SK-N-SH (cell line): ENCODE measurements around the gene TM9SF2. TPM values are rescaled to one million over a fixed set of nuclear protein-coding genes. Genes with fewer than 3 reads are reported as not detected.

Experiments used
- CTCF ChIA-PET: fragments of 300-600, 350-600 bp; formaldehyde crosslinking; extraction: SDS; loops from one replicate; lab custom pipeline; 2021; lab: Yijun Ruan, JAX
- POLR2A ChIA-PET: fragments of 350-600 bp; sonication (Branson Sonifier 250); formaldehyde crosslinking; extraction: SDS; loops from one replicate; lab custom pipeline; 2020; ENCODE audit warnings: antibody characterized with exemption, inconsistent platforms; lab: Yijun Ruan, JAX
- DNase-seq: peaks from one replicate; pipeline ENCODE4 v3.0.0; 2012
- H2AFZ ChIP-seq: fragments of 200-600 bp; sonication (generic); 2 replicates; pipeline ENCODE4 v1.8.1; 2016; ENCODE audit warnings: antibody characterized with exemption, mild to moderate bottlenecking, low read depth
- H3F3A ChIP-seq: fragments of 200-600 bp; sonication (generic); replicated peaks from 2 replicates; pipeline ENCODE3; 2016; ENCODE audit warnings: antibody characterized with exemption, mild to moderate bottlenecking; ENCODE audit not compliant: insufficient read depth
- H3K27ac ChIP-seq, 2 experiments: fragments of 200-500 bp in 1 of 2; fragments of 200-600 bp in 1 of 2; sonication (Bioruptor generic) in 1 of 2; sonication (generic), shearing (Covaris generic) in 1 of 2; 2 replicates each; pipeline versions ENCODE4 v1.5.1 to v1.6.1; 2014 to 2016; ENCODE audit warnings: low read depth in 2 of 2, inconsistent platforms in 1 of 2, low read length in 1 of 2, mild to moderate bottlenecking in 1 of 2, mixed read lengths in 1 of 2
- H3K27me3 ChIP-seq: fragments of 200-600 bp; sonication (generic), shearing (Covaris generic); 2 replicates; pipeline ENCODE4 v1.6.1; 2016; ENCODE audit warnings: mixed run types; ENCODE audit not compliant: insufficient read depth
- H3K36me3 ChIP-seq, 2 experiments: fragments of 200-500 bp in 1 of 2; fragments of 200-600 bp in 1 of 2; sonication (Bioruptor generic) in 1 of 2; sonication (generic) in 1 of 2; replicated peaks in 1 of 2; 2 replicates each; pipeline versions ENCODE3 to v1.5.1; 2014 to 2016; ENCODE audit warnings: low read length in 1 of 2, mild to moderate bottlenecking in 1 of 2; ENCODE audit not compliant: insufficient read depth in 2 of 2, control insufficient read depth in 1 of 2
- H3K4me1 ChIP-seq, 2 experiments: fragments of 200-500 bp in 1 of 2; fragments of 200-600 bp in 1 of 2; sonication (Bioruptor generic) in 1 of 2; sonication (generic), shearing (Covaris generic) in 1 of 2; 2 replicates each; pipeline versions ENCODE4 v1.5.1 to v1.6.1; 2014 to 2016; ENCODE audit warnings: low read depth in 1 of 2, low read length in 1 of 2, mixed run types in 1 of 2; ENCODE audit not compliant: insufficient read depth in 2 of 2, control insufficient read depth in 1 of 2
- H3K4me2 ChIP-seq: fragments of 200-600 bp; sonication (generic), shearing (Covaris generic); 2 replicates; pipeline ENCODE4 v1.6.1; 2017; ENCODE audit warnings: mixed run types
- H3K4me3 ChIP-seq, 2 experiments: fragments of 200-500 bp in 1 of 2; fragments of 200-600 bp in 1 of 2; sonication (Bioruptor generic) in 1 of 2; sonication (generic), shearing (Covaris generic) in 1 of 2; 2 replicates each; pipeline versions ENCODE4 v1.5.1 to v1.8.1; 2014 to 2016; ENCODE audit warnings: low read depth in 2 of 2, inconsistent platforms in 1 of 2, low read length in 1 of 2, mild to moderate bottlenecking in 1 of 2, mixed read lengths in 1 of 2, moderate library complexity in 1 of 2
- H3K79me2 ChIP-seq: fragments of 200-600 bp; sonication (generic); 2 replicates; pipeline ENCODE4 v1.8.1; 2017; ENCODE audit warnings: mild to moderate bottlenecking; ENCODE audit not compliant: insufficient read depth
- H3K9ac ChIP-seq: fragments of 200-600 bp; sonication (generic); 2 replicates; pipeline ENCODE4 v1.6.1; 2017; ENCODE audit warnings: mixed run types
- H3K9me2 ChIP-seq: fragments of 200-600 bp; sonication (generic); 2 replicates; pipeline ENCODE4 v1.6.1; 2017; ENCODE audit warnings: mixed run types
- H3K9me3 ChIP-seq: fragments of 200-600 bp; sonication (generic); 2 replicates; pipeline ENCODE4 v1.6.1; 2017; ENCODE audit warnings: mixed run types, mild to moderate bottlenecking, moderate library complexity
- H4K20me1 ChIP-seq: fragments of 200-600 bp; sonication (generic); 2 replicates; pipeline ENCODE4 v1.6.1; 2017; ENCODE audit warnings: mild to moderate bottlenecking, mixed run types; ENCODE audit not compliant: insufficient read depth
- EZH2phosphoT487 ChIP-seq: fragments of 200-600 bp; sonication (generic); IDR thresholded peaks from 2 replicates; pipeline ENCODE4 v1.6.1; 2017; ENCODE audit warnings: low read depth, mixed run types, mild to moderate bottlenecking, antibody characterized with exemption, moderate library complexity, borderline replicate concordance
- FOXM1 ChIP-seq: IDR thresholded peaks from 2 replicates; pipeline ENCODE4 v1.4.0; 2012; ENCODE audit warnings: low read depth, mild to moderate bottlenecking
- GABPA ChIP-seq: IDR thresholded peaks from 2 replicates; pipeline ENCODE4 v1.4.0; 2012; ENCODE audit warnings: low read depth, mild to moderate bottlenecking
- GATA2 ChIP-seq: sonication (generic); formaldehyde crosslinking; IDR thresholded peaks from 2 replicates; pipeline ENCODE4 v1.5.0; 2020; ENCODE audit warnings: mild to moderate bottlenecking, missing genetic modification reagents
- IRF3 ChIP-seq: fragments of 150-350 bp; IDR thresholded peaks from 2 replicates; pipeline ENCODE4 v1.6.1; 2016; ENCODE audit warnings: mild to moderate bottlenecking, low read depth, low read length
- MAX ChIP-seq: IDR thresholded peaks from 2 replicates; pipeline ENCODE4 v1.4.0; 2012; ENCODE audit warnings: low read depth
- RCOR1 ChIP-seq: fragments of 150-350 bp; IDR thresholded peaks from 2 replicates; pipeline ENCODE4 v1.6.1; 2017; ENCODE audit warnings: antibody characterized with exemption, low read length
- RXRA ChIP-seq: IDR thresholded peaks from 2 replicates; pipeline ENCODE4 v1.4.0; 2012; ENCODE audit warnings: low read depth, mild to moderate bottlenecking, borderline replicate concordance
- SMC3 ChIP-seq: IDR thresholded peaks from 2 replicates; pipeline ENCODE4 v1.6.1; 2012; ENCODE audit warnings: low read depth, low read length, improper control_type of control experiment
- TCF12 ChIP-seq: IDR thresholded peaks from 2 replicates; pipeline ENCODE4 v1.4.0; 2012
- TEAD4 ChIP-seq: IDR thresholded peaks from 2 replicates; pipeline ENCODE4 v1.4.0; 2012; ENCODE audit warnings: mild to moderate bottlenecking, borderline replicate concordance; ENCODE audit not compliant: insufficient read depth
- WGBS: methylation state at CpG from one replicate; pipeline ENCODE4 v1.1.6; 2017; ENCODE audit warnings: low lambda C conversion rate; 5-methylcytosine and 5-hydroxymethylcytosine counted together
- polyA plus RNA-seq, 3 experiments: library from polyadenylated mRNA; depleted of rRNA; stranded (reverse); fragments of >200 nt; gene quantifications; 2 replicates each; pipeline ENCODE4 v1.2.3, GENCODE V29; 2012
- TF ChIP-seq, protein P1 (sequence below): fragments of 200-600 bp; sonication (generic); IDR thresholded peaks from 2 replicates; pipeline ENCODE4 v1.6.1; 2017; ENCODE audit warnings: antibody characterized with exemption, mild to moderate bottlenecking, moderate library complexity
- TF ChIP-seq, protein P2 (sequence below): IDR thresholded peaks from 2 replicates; pipeline ENCODE4 v1.6.1; 2012; ENCODE audit warnings: mild to moderate bottlenecking, low read depth, low read length, moderate library complexity
- TF ChIP-seq, protein P3 (sequence below): IDR thresholded peaks from 2 replicates; pipeline ENCODE4 v1.4.0; 2012; ENCODE audit warnings: low read depth, borderline replicate concordance

The TM9SF2 gene
- polyA plus RNA-seq, 1 of the 3 experiments (the other 2 are of a cell fraction): 49.8 TPM

DNA sequence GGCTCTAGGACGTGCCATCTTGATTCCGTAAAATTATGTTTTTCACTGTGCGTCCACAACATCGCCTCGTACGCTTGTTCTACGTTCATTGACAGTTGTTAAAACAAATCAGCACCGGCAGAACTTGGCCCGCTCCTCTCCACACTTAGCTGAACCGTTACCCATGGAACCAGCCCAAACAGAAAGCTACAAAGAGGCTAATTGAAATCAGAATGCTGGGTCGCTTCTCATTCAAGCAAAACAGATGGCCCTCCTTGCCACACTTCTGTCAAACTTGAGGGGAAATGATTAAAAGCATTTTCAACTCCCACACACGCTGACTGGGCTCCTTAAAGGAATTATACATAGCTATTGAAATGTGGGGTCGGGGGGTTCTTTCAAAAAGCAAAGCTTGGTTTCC is 71.6 kb downstream of the TM9SF2 start:
- H3K4me1 ChIP-seq: peaks cover 0 to 3% of the 10 kb centered on the region in 2 experiments; a peak in 2 of 4 replicates
- peaks cover 0 to 5% of the 10 kb centered on the region in 2 experiments for H3K36me3 ChIP-seq
- ChIA-PET POLR2A (no interaction called here), CTCF (no interaction called here)
- H3F3A ChIP-seq: no peaks in the 10 kb centered on the region
- WGBS: 81% methylated on average over 13 of the region's 13 CpGs
- H3K27me3 ChIP-seq: no peaks in the 10 kb centered on the region
- no peak overlapping the region for H3K9ac ChIP-seq
- no peak for TF ChIP-seq TEAD4
- TF ChIP-seq IRF3: no peak
- no peak for TF ChIP-seq FOXM1
- no peak for TF ChIP-seq SMC3
- no peak for TF ChIP-seq RXRA
- TF ChIP-seq GABPA: no peak
- TF ChIP-seq, protein P1, sequence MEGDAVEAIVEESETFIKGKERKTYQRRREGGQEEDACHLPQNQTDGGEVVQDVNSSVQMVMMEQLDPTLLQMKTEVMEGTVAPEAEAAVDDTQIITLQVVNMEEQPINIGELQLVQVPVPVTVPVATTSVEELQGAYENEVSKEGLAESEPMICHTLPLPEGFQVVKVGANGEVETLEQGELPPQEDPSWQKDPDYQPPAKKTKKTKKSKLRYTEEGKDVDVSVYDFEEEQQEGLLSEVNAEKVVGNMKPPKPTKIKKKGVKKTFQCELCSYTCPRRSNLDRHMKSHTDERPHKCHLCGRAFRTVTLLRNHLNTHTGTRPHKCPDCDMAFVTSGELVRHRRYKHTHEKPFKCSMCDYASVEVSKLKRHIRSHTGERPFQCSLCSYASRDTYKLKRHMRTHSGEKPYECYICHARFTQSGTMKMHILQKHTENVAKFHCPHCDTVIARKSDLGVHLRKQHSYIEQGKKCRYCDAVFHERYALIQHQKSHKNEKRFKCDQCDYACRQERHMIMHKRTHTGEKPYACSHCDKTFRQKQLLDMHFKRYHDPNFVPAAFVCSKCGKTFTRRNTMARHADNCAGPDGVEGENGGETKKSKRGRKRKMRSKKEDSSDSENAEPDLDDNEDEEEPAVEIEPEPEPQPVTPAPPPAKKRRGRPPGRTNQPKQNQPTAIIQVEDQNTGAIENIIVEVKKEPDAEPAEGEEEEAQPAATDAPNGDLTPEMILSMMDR: no peak
- TF ChIP-seq EZH2phosphoT487: no peak
- no peak for TF ChIP-seq RCOR1
- TF ChIP-seq TCF12: no peak
- TF ChIP-seq, all 33 proteins: peak for 0
- no peaks in the 10 kb centered on the region for H3K9me2 ChIP-seq
- H3K4me3 ChIP-seq: no peak overlapping the region
- H3K79me2 ChIP-seq: no peaks in the 10 kb centered on the region
- no peak for DNase-seq
- H3K27ac ChIP-seq: no peak overlapping the region
- H3K4me2 ChIP-seq: no peak overlapping the region
- H4K20me1 ChIP-seq: no peaks in the 10 kb centered on the region
- H2AFZ ChIP-seq: no peak overlapping the region
- no peaks in the 10 kb centered on the region for H3K9me3 ChIP-seq

DNA sequence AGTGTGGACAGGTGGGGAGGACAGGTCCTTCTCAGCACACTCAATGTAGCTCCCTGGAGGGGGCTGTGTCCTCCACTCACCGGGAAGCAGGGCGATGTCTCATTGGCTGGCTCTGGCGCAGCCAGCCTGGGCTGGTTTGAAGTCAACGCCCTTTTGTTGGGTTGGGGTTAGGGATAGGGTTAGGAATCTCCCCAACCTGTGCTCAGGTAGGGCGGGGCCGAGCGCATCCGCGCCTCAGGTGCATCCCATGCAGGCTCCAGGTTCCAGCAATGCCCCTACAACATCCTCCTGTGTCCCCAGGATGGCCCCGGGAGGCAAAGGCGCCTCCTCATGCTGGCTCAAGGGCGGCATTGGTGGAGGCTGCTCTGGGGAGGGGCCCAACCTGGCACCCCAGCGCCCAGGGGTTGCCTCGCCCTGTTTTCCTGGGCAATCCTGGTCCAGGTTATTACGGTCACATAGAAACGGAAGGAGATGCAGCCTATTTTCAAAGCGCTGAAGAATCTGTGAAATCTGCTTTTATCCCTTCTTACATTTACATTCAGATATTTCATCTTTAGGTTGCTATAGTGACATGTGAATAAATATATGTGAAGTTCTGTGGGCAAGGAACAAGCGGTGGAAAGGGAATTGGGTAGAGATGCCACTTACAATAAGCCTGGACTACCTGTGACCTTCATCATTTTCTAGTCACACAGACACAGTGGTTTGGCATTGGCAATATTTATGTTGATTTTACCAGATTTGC is 74.3 kb downstream of the TM9SF2 start:
- ChIA-PET POLR2A (no interaction called here), CTCF (interaction anchor here (1.0 kb wide), 1 partner anchor 31 kb away, joined by 3 read pairs; no protein-coding TSS in a partner anchor)
- Histone ChIP-seq H3K9ac (no peak overlapping the region), H3K27me3 (no peaks in the 10 kb centered on the region), H3K27ac (no peak overlapping the region), H3K4me2 (no peak overlapping the region), H3K4me3 (no peak overlapping the region), H3K9me2 (no peaks in the 10 kb centered on the region), H4K20me1 (no peaks in the 10 kb centered on the region), H3K79me2 (no peaks in the 10 kb centered on the region), H3K4me1 (peaks cover 0 to 3% of the 10 kb centered on the region in 2 experiments; a peak in 2 of 4 replicates), H2AFZ (no peak overlapping the region), H3F3A (no peaks in the 10 kb centered on the region), H3K36me3 (no peaks in the 10 kb centered on the region), H3K9me3 (no peaks in the 10 kb centered on the region)
- DNase-seq: no peak
- WGBS: 87% methylated on average over 8 of the region's 18 CpGs
- TF ChIP-seq RXRA (no peak), GABPA (no peak), GATA2 (no peak), MAX (no peak), TCF12 (no peak), TEAD4 (no peak), FOXM1 (no peak)
- TF ChIP-seq, protein P1: no peak
- TF ChIP-seq, protein P2, sequence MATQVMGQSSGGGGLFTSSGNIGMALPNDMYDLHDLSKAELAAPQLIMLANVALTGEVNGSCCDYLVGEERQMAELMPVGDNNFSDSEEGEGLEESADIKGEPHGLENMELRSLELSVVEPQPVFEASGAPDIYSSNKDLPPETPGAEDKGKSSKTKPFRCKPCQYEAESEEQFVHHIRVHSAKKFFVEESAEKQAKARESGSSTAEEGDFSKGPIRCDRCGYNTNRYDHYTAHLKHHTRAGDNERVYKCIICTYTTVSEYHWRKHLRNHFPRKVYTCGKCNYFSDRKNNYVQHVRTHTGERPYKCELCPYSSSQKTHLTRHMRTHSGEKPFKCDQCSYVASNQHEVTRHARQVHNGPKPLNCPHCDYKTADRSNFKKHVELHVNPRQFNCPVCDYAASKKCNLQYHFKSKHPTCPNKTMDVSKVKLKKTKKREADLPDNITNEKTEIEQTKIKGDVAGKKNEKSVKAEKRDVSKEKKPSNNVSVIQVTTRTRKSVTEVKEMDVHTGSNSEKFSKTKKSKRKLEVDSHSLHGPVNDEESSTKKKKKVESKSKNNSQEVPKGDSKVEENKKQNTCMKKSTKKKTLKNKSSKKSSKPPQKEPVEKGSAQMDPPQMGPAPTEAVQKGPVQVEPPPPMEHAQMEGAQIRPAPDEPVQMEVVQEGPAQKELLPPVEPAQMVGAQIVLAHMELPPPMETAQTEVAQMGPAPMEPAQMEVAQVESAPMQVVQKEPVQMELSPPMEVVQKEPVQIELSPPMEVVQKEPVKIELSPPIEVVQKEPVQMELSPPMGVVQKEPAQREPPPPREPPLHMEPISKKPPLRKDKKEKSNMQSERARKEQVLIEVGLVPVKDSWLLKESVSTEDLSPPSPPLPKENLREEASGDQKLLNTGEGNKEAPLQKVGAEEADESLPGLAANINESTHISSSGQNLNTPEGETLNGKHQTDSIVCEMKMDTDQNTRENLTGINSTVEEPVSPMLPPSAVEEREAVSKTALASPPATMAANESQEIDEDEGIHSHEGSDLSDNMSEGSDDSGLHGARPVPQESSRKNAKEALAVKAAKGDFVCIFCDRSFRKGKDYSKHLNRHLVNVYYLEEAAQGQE: no peak
- TF ChIP-seq, protein P3, sequence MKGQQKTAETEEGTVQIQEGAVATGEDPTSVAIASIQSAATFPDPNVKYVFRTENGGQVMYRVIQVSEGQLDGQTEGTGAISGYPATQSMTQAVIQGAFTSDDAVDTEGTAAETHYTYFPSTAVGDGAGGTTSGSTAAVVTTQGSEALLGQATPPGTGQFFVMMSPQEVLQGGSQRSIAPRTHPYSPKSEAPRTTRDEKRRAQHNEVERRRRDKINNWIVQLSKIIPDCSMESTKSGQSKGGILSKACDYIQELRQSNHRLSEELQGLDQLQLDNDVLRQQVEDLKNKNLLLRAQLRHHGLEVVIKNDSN: no peak
